ENCODE measurements around the gene GGN.

DNA sequence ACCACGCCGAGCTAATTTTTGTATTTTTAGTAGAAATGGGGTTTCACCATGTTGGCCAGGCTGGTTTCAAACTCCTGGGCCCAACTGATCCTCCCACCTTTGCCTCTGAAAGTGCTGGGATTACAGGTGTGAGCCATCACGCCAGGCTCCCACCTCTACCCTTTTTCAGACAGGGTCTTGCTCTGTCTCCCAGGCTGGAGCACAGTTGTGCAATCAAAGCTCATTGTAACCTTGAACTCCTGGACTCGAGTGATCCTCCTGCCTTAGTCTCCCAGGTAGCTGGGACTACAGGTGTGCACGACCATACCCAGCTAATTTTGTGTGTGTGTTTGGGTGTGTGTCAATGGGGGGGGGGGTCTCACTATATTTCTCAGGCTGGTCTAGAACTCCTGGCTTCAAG, 36.4 kb upstream of the GGN start:
- no peak for TF ChIP-seq EP300 (IDR thresholded peaks at IDR 0.05)
- no peak for TF ChIP-seq CTCF (IDR thresholded peaks at IDR 0.05)

Data from sigmoid colon (tissue), 4 donors.